K562 (cell line): ENCODE measurements around the gene TMEM218. TPM values are rescaled to one million over a fixed set of nuclear protein-coding genes. Genes with fewer than 3 reads are reported as not detected.

Source experiments
- BCOR ChIP-seq: fragments of 450-650 bp; IDR thresholded peaks from 2 replicates; pipeline ENCODE4 v1.6.1; 2016
- CHD1 ChIP-seq: fragments of 200-600 bp; sonication (generic); IDR thresholded peaks from one replicate; pipeline ENCODE4 v1.6.1; 2012; ENCODE audit warnings: mild to moderate bottlenecking, moderate library complexity, low read length, inconsistent platforms
- ELF2 ChIP-seq: fragments of 250-450 bp; sonication (Bioruptor Pico); IDR thresholded peaks from 2 replicates; pipeline ENCODE4 v1.5.0; 2021; ENCODE audit warnings: mild to moderate bottlenecking
- FOSL1 ChIP-seq: fragments of 200-800 bp; sonication (Bioruptor generic); conservative IDR thresholded peaks from 2 replicates; pipeline ENCODE4 v1.6.1; 2016; ENCODE audit warnings: missing genetic modification characterization, missing compliant biosample characterization
- FOXJ2 ChIP-seq: fragments of 200-800 bp; sonication (Bioruptor generic); IDR thresholded peaks from 2 replicates; pipeline ENCODE4 v1.6.1; 2016; ENCODE audit warnings: missing genetic modification characterization, missing compliant biosample characterization
- FOXJ3 ChIP-seq: sonication (generic); formaldehyde crosslinking; IDR thresholded peaks from 2 replicates; pipeline ENCODE4 v1.4.0; 2020; ENCODE audit warnings: mild to moderate bottlenecking, missing genetic modification reagents
- JUND ChIP-seq, 2 experiments: IDR thresholded peaks; 2 replicates in 1 of 2; 3 replicates in 1 of 2; pipeline ENCODE4 v1.6.1; 2011; ENCODE audit warnings: borderline replicate concordance in 2 of 2, low read depth in 2 of 2, low read length in 2 of 2, improper control_type of control experiment in 1 of 2, missing biosample characterization in 1 of 2, missing genetic modification characterization in 1 of 2, missing genetic modification reagents in 1 of 2
- KAT2B ChIP-seq: IDR thresholded peaks from one replicate; pipeline ENCODE4 v1.6.1; 2012; ENCODE audit warnings: low read depth, mild to moderate bottlenecking, control low read depth, inconsistent platforms, low read length, moderate library complexity
- MCM3 ChIP-seq: fragments of 450-650 bp; IDR thresholded peaks from 2 replicates; pipeline ENCODE4 v1.6.1; 2016
- NCOA4 ChIP-seq: fragments of 450-650 bp; IDR thresholded peaks from 2 replicates; pipeline ENCODE4 v1.6.1; 2018; ENCODE audit warnings: mild to moderate bottlenecking; ENCODE audit not compliant: partially characterized antibody
- RBM22 ChIP-seq: fragments of 200-400 bp; formaldehyde crosslinking; IDR thresholded peaks from 2 replicates; pipeline ENCODE4 v1.6.1; 2018; ENCODE audit warnings: low read length, low read depth; ENCODE audit not compliant: poor library complexity, severe bottlenecking
- SPI1 ChIP-seq: IDR thresholded peaks from 2 replicates; pipeline ENCODE4 v1.6.1; 2011; ENCODE audit warnings: low read depth, low read length, control low read depth, borderline replicate concordance
- TCF7L2 ChIP-seq: fragments of 150-350 bp; IDR thresholded peaks from 2 replicates; pipeline ENCODE4 v1.6.1; 2016; ENCODE audit warnings: low read depth, mild to moderate bottlenecking, low read length, moderate library complexity
- ZNF23 ChIP-seq: fragments of 250-450 bp; sonication (Bioruptor Pico); IDR thresholded peaks from 2 replicates; pipeline ENCODE4 v1.4.0; 2020; ENCODE audit warnings: mild to moderate bottlenecking
- ZNF707 ChIP-seq: fragments of 250-450 bp; sonication (Bioruptor Pico); conservative IDR thresholded peaks from 2 replicates; pipeline ENCODE4 v1.8.0; 2022; ENCODE audit warnings: inconsistent platforms, mild to moderate bottlenecking, moderate library complexity
- polyA plus RNA-seq, 8 experiments: library from polyadenylated mRNA; depleted of rRNA in 4 of 8; stranded (reverse) in 5 of 8; unstranded in 3 of 8; fragments of >200 nt; fragmentation: Nextera tagmentation in 2 of 8; fragmentation: Illumina TruSeq in 1 of 8; extraction: Ambion mirVana in 2 of 8; extraction: Trizol in 1 of 8; gene quantifications; 2 replicates each; pipeline versions ENCODE4 v1.2.1 to v1.2.3, GENCODE V29; 2011 to 2014; ENCODE audit warnings: inconsistent platforms in 1 of 8, missing spikeins in 1 of 8
- total RNA-seq, 7 experiments: library from RNA; depleted of rRNA in 6 of 7; stranded (reverse); fragments of >200 nt in 6 of 7; fragmentation: Illumina TruSeq in 2 of 7; extraction: Trizol in 2 of 7; gene quantifications; 2 replicates each; pipeline versions ENCODE4 v1.2.1 to v1.2.3, GENCODE V29; 2011 to 2021; ENCODE audit warnings: low replicate concordance in 1 of 7
- TF ChIP-seq, protein P1 (sequence below): sonication (generic); formaldehyde crosslinking; IDR thresholded peaks from 2 replicates; pipeline ENCODE4 v1.4.0; 2020; ENCODE audit warnings: mild to moderate bottlenecking, missing genetic modification reagents
- TF ChIP-seq, protein P2 (sequence below), 2 experiments: IDR thresholded peaks in 1 of 2; conservative IDR thresholded peaks in 1 of 2; 2 replicates each; pipeline ENCODE4 v1.6.1; 2016; ENCODE audit warnings: low read depth in 2 of 2, mild to moderate bottlenecking in 1 of 2, missing compliant biosample characterization in 1 of 2, missing genetic modification characterization in 1 of 2, moderate library complexity in 1 of 2
- TF ChIP-seq, protein P3 (sequence below), 2 experiments: fragments of 450-650 bp in 1 of 2; sonication (generic) in 1 of 2; formaldehyde crosslinking in 1 of 2; IDR thresholded peaks in 1 of 2; conservative IDR thresholded peaks in 1 of 2; 2 replicates each; pipeline versions ENCODE4 v1.6.1 to v1.8.1; 2016 to 2023; ENCODE audit warnings: mild to moderate bottlenecking in 2 of 2, moderate library complexity in 2 of 2, inconsistent platforms in 1 of 2, missing genetic modification reagents in 1 of 2
- TF ChIP-seq, protein P4 (sequence below): fragments of 450-650 bp; formaldehyde crosslinking; IDR thresholded peaks from 2 replicates; pipeline ENCODE4 v1.4.0; 2020; ENCODE audit warnings: mild to moderate bottlenecking, moderate library complexity

TMEM218 gene
- total and polyA plus RNA-seq, 9 of the 15 experiments (the other 6 are each of a cell fraction or from before 2014, with no cell fraction given): 13.4 to 32.2 (median 25.4) TPM

DNA sequence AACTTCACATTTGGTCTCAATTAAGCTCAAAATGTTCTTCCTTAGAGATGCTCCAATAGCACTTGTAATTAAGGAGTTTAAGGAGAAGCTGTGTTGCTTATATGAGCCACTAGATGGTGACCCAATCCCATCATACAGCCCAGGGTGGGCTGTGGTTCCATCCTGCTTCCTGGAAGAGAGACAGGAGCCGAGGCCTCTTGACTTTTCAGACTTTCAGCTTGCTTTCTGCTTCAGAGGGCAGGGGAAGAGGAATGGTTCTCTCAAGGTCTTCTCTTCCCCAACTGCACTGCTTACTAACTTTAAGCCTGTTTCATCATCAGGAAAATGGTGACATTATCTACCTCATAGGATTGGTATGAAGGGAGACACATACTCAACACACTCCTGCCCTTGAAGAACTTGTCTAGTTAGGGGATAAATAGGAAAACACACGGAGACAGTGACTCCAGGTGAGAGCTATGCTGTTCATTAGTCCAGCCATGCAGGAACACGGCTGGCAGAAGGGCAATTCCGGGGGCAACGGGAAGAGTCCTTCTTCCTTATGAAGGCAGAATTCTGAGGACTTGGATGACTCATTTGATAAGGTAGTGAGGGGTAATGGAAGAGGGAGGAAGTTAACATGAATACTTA, 20.1 kb downstream of the TMEM218 start (continued):
- TF ChIP-seq, protein P1, sequence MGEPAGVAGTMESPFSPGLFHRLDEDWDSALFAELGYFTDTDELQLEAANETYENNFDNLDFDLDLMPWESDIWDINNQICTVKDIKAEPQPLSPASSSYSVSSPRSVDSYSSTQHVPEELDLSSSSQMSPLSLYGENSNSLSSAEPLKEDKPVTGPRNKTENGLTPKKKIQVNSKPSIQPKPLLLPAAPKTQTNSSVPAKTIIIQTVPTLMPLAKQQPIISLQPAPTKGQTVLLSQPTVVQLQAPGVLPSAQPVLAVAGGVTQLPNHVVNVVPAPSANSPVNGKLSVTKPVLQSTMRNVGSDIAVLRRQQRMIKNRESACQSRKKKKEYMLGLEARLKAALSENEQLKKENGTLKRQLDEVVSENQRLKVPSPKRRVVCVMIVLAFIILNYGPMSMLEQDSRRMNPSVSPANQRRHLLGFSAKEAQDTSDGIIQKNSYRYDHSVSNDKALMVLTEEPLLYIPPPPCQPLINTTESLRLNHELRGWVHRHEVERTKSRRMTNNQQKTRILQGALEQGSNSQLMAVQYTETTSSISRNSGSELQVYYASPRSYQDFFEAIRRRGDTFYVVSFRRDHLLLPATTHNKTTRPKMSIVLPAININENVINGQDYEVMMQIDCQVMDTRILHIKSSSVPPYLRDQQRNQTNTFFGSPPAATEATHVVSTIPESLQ (CRISPR knock-in tag): no peak
- TF ChIP-seq TCF7L2: no peak
- no peak for TF ChIP-seq NCOA4
- peak; percentile 8; the same call in 1 of the 2 replicates for TF ChIP-seq SPI1
- TF ChIP-seq CHD1: no peak
- no peak for TF ChIP-seq RBM22
- TF ChIP-seq FOXJ3 (CRISPR knock-in tag): no peak
- TF ChIP-seq ZNF23 (CRISPR knock-in tag): no peak
- TF ChIP-seq MCM3: no peak
- TF ChIP-seq FOXJ2: no peak
- no peak for TF ChIP-seq KAT2B
- TF ChIP-seq ELF2: no peak
- no peak for TF ChIP-seq BCOR
- peak; percentile 86 for TF ChIP-seq FOSL1
- TF ChIP-seq, protein P2, sequence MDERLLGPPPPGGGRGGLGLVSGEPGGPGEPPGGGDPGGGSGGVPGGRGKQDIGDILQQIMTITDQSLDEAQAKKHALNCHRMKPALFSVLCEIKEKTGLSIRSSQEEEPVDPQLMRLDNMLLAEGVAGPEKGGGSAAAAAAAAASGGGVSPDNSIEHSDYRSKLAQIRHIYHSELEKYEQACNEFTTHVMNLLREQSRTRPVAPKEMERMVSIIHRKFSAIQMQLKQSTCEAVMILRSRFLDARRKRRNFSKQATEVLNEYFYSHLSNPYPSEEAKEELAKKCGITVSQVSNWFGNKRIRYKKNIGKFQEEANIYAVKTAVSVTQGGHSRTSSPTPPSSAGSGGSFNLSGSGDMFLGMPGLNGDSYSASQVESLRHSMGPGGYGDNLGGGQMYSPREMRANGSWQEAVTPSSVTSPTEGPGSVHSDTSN (CRISPR knock-in tag; IDR thresholded peaks at IDR 0.05; ENCODE audit: low read depth): no peak
- TF ChIP-seq, protein P2 (tag; conservative IDR thresholded peaks at IDR 0.05; ENCODE audit: low read depth): no peak
- TF ChIP-seq ZNF707 (CRISPR knock-in tag): no peak
- TF ChIP-seq, protein P3, sequence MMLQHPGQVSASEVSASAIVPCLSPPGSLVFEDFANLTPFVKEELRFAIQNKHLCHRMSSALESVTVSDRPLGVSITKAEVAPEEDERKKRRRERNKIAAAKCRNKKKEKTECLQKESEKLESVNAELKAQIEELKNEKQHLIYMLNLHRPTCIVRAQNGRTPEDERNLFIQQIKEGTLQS (IDR thresholded peaks at IDR 0.05): peak; percentile 85
- TF ChIP-seq, protein P3 (CRISPR knock-in tag; conservative IDR thresholded peaks at IDR 0.05): no peak; the same call in 1 of the 2 replicates
- TF ChIP-seq, protein P4, sequence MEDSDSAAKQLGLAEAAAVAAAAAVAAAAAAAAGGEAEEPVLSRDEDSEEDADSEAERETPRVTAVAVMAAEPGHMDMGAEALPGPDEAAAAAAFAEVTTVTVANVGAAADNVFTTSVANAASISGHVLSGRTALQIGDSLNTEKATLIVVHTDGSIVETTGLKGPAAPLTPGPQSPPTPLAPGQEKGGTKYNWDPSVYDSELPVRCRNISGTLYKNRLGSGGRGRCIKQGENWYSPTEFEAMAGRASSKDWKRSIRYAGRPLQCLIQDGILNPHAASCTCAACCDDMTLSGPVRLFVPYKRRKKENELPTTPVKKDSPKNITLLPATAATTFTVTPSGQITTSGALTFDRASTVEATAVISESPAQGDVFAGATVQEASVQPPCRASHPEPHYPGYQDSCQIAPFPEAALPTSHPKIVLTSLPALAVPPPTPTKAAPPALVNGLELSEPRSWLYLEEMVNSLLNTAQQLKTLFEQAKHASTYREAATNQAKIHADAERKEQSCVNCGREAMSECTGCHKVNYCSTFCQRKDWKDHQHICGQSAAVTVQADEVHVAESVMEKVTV (CRISPR knock-in tag): peak; percentile 68
- TF ChIP-seq JUND (IDR thresholded peaks at IDR 0.05; ENCODE audit: borderline replicate concordance, low read depth, low read length): no peak
- TF ChIP-seq JUND (tag; IDR thresholded peaks at IDR 0.05; ENCODE audit: borderline replicate concordance, low read depth, low read length): peak; percentile 85; the same call in 1 of the 3 replicates
- TF ChIP-seq, all 486 proteins: peak for 12
